HG02678 (cell line): ENCODE data around the gene TRIM5.
A peak's percentile ranks its signal among the peaks of the same experiment; 100 is the strongest.

Experiments used
- ATAC-seq: cut with Tn5 transposase; IDR thresholded peaks from one replicate; pipeline ENCODE4 v1.9.1; 2021; ENCODE audit warnings: mild to moderate bottlenecking, moderate library complexity; ENCODE audit not compliant: unreplicated experiment

Gene TRIM5

DNA sequence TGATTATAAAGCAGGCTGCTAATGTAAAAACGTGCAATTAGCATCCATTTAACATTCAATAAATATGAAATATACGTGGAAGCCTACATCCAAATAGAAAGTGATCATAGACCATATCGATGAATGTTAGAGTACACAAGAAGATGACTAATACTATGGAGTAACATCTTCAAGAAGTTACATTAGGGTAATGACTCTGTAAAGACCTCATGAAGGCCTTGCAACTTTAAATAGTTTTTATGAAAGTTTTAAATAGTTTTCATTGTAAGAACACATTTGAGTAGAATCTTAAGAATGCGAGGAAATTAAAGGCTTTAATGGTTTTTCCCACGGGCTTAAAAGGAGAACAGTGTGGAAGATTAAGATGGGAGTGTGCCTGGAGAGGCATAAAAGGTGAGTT, 58.7 kb downstream of the TRIM5 start:
- ATAC-seq, result no peak

DNA sequence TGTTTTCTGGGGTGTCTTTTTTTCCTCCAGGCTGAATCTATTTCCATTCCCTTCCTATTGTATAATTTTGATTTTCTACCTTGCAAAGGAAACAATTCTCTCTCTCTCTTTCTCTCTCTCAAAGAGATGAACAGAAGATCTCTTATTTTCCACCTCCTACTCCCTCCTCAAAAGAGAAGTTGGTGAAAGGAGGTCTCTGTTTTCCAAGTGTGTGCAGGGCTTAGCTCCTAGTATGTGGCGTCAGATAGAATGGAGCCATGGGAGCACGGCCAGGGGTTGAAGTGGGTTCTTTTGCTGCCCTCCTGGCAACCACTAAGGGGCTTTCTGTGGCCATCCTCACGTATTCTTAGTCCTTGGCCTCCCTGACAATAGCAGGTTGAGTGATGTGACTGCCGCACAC, 59.6 kb downstream of the TRIM5 start:
- ATAC-seq, result no peak

DNA sequence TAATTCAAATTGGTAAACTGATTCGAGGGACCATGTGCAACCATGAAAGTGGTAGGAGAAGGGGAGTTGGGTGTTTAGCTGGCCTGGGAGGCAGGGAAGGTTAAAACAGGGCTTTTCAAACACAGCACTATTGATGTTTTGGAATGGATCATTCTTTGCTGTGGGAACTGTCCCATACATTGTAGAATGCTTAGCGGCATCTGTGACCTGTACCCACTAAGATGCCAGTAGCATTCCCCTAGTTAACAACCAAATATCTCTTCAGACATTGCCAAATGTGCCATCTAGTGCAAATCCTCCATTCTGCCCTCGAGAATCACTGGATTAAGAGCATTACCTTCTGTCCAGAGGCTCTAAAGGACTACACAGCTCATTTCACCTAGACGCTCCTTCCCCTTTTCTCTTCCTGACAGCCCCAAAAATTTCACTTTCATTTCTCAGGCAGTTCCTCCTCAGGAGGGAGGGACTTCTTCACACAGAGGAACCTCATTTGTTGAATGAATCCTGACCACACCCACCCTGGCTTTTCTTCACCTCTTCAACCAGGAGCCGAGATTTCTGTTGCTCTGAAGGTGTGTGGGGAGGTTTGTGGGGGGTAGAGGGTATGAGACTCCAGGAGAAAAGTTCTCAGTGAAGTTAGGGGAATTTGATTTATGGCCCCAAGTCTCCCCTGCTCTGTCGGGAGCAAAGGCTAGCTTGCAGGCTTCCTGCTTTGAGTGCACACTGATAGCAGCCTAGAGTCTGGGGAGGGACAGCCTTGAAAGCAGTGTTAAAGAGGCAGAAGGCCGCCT, 60.2 kb downstream of the TRIM5 start, which contains the start of gene TRIM34:
TRIM34 (plus strand) TSS at position 513 of the 791 bp plus-strand sequence. CDS start 7,331 bp downstream, outside the sequence.
- ATAC-seq, result peak; percentile 96

DNA sequence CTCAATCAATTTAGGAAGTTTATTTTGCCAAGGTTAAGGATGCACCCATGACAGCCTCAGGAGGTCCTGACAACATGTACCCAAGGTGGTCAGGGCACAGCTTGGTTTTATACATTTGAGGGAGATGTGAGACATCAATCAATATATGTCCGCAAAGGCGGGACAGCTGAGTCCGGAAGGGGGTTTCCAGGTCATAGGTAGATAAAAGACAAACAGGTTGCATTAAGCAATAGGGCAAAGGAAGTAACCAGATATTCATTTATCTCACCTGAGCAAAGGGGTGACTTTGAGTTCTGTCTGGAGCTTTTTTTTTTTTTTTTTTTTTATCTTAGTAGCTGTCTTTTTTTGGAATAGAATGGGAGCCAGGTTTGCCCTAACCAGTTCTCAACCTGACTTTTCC, 62.1 kb downstream of the TRIM5 start:
- ATAC-seq, result no peak

DNA sequence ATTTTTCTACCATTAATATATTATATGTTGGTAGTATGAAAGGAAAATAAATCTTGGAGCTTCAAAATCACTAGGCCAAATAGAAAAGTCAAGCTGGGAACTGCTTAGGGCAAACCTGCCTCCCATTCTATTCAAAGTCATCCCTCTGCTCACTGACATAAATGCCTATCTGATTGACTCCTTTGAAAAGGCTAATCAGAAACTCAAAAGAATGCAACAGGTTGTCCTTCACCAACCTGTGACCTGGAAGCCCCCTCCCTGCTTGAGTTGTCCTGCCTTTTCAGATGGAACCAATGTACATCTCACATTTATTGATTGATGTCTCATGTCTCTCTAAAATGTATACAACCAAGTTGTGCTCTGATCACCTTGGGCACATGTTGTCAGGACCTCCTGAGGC, 63.3 kb downstream of the TRIM5 start:
- ATAC-seq, result no peak

DNA sequence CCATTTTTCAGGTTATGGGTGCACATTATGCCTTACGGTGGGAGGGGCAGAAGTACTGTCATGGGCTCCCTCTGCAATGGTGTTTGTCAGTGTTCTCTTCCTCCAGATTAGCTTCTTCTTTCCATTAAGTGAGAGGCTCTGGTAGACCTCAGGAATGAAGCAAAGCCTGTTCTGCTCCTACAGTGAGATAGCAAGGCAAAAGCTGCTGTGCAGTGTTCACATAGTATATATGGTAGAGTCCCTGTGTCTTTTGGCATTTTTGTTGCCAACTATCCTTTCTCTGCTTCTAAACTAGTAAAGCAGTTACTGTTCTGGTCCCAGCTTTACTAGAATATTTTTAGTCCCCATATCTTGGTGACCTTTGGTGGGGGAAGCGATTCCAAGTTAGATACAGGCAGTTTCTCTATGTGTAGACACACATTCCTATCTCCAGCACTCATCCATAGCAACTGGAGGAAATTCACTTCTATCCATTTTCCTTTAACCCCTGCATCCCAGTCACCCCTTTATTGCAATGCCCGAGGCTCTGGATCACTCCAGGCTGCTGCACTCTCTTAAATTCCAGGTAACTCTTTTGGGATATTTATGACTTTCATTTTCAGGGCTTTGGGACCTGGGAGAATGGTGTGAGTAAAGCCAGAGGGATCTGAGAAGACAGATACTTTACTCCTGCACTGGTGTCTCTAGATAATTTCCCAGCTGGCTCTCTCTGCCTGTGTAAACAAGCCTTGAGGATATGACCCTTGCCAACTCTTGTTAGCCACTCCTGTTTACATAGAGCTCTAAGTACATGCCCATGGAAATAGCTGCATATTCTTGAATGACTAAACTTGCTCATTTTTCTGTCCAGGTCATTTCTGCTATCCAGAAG, 64.0 kb downstream of the TRIM5 start:
- no peak for ATAC-seq

DNA sequence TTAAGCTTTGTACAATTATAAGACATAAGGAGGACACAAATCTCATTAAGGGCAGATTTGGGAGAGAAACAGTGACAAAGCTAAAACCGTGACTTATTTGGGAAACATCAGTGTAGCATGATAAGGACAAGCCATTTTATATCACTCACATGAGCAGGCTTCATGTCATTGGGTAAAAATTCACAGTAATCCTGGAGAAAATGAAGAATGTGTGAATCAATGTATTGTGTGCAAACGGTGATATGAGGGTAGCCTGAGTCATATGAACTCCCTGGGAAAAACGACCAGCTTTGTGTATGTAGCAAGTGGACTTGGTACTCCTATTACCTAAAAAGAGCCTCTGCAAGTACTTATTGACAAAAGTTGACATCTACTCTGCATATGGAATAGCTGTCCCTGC, 66.1 kb downstream of the TRIM5 start:
- ATAC-seq, result no peak
